Measurements from ENCODE around the gene TENT5A.
"Not testable (repeated sequence)": the region's sequence is repeated elsewhere in the genome, so short reads cannot be mapped to it uniquely, and the experiment has no call there.

TENT5A gene

GRCh38 chr6:81750200-81750599 is 2.3 kb downstream of the TENT5A start:
- no peak for DNase-seq
- no peak for ATAC-seq

- DNase-seq, result no peak
- no peak for ATAC-seq
Measured at GRCh38 chr6:81749707-81750106, 2.8 kb downstream of the TENT5A start.

GRCh38 chr6:81748994-81749393 is 3.5 kb downstream of the TENT5A start:
- no peak for DNase-seq
- ATAC-seq, result no peak

- DNase-seq, result no peak
- ATAC-seq, result no peak
Measured at GRCh38 chr6:81747327-81747726, 5.2 kb downstream of the TENT5A start.

GRCh38 chr6:81744131-81744530 is 8.3 kb downstream of the TENT5A start:
- no peak for DNase-seq
- no peak for ATAC-seq

- ATAC-seq, result no peak
- no peak for DNase-seq
Measured at GRCh38 chr6:81743649-81744048, 8.8 kb downstream of the TENT5A start.

GRCh38 chr6:81741689-81742088 is 10.8 kb downstream of the TENT5A start:
- no peak for ATAC-seq

GRCh38 chr6:81740591-81740990 is 11.9 kb downstream of the TENT5A start:
- not testable (repeated sequence) for ATAC-seq, DNase-seq

More at GRCh38 chr6:81741689-81742088, 10.8 kb downstream of the TENT5A start:
- no peak for DNase-seq

GRCh38 chr6:81739230-81740195 is 13.0 kb downstream of the TENT5A start:
- no peak for DNase-seq
- ATAC-seq, result no peak

- ATAC-seq (no peak), DNase-seq (no peak)
Measured at GRCh38 chr6:81736428-81736827, 16.1 kb downstream of the TENT5A start.

GRCh38 chr6:81735756-81736380 is 16.6 kb downstream of the TENT5A start:
- no peak for DNase-seq
- no peak for ATAC-seq

GRCh38 chr6:81734500-81735150 is 17.9 kb downstream of the TENT5A start:
- DNase-seq (no peak), ATAC-seq (no peak)

GRCh38 chr6:81734081-81734480 is 18.4 kb downstream of the TENT5A start:
- no peak for ATAC-seq
- no peak for DNase-seq

- DNase-seq (no peak), ATAC-seq (no peak)
Measured at GRCh38 chr6:81731814-81732213, 20.7 kb downstream of the TENT5A start.

- DNase-seq (no peak), ATAC-seq (no peak)
Measured at GRCh38 chr6:81727876-81728517, 24.5 kb downstream of the TENT5A start.

- DNase-seq (no peak), ATAC-seq (no peak)
Measured at GRCh38 chr6:81725127-81725526, 27.4 kb downstream of the TENT5A start.

GRCh38 chr6:81722506-81723223 is 29.8 kb downstream of the TENT5A start:
- ATAC-seq, result no peak
- no peak for DNase-seq

GRCh38 chr6:81720427-81720826 is 32.1 kb downstream of the TENT5A start:
- no peak for ATAC-seq
- no peak for DNase-seq

- no peak for ATAC-seq
- no peak for DNase-seq
Measured at GRCh38 chr6:81718126-81718525, 34.4 kb downstream of the TENT5A start.

GRCh38 chr6:81714684-81715083 is 37.8 kb downstream of the TENT5A start:
- DNase-seq (no peak), ATAC-seq (no peak)

- DNase-seq, result no peak
- no peak for ATAC-seq
Measured at GRCh38 chr6:81713205-81713604, 39.3 kb downstream of the TENT5A start.

Measured in stimulated activated naive CD8-positive, alpha-beta T cell treated with anti-CD3 and anti-CD28 coated beads, Interleukin-15, Interleukin-2, amounts not matched to agents 100 U/mL and 50 U/mL, for 24 hours (primary cell).